ENCODE results near the gene ZNF784. TPM values are rescaled to one million over a fixed set of nuclear protein-coding genes. Genes with fewer than 3 reads are reported as not detected.

Gene ZNF784
- total RNA-seq, 2 experiments from 2014 or later: 5.2 to 5.3 TPM

GRCh38 chr19:55641426-55642152 lies 17.2 kb upstream of the ZNF784 start:
- no peaks in the 10 kb centered on the region for H3K9me3 Mint-ChIP-seq (ENCODE audit: insufficient read depth)
- ATAC-seq: no peak
- peak overlapping the region; percentile 82 for H3K4me3 Mint-ChIP-seq
- peak overlapping the region; percentile 91 for H3K27ac Mint-ChIP-seq
- peaks cover 61% of the 10 kb centered on the region for H3K4me1 Mint-ChIP-seq (ENCODE audit: low read depth)
- CTCF ChIA-PET: interaction anchor here (1.2 to 2.0 kb wide), 3 partner anchors 13 to 42 kb away, joined by 3 to 17 read pairs (median 6); partner anchors contain the start of genes FIZ1, U2AF2 and ZNF865
- DNase-seq: peak; percentile 51
- POLR2A ChIA-PET: interaction anchor here (1.7 to 1.9 kb wide), 2 partner anchors 9 to 13 kb away, joined by 4 to 7 read pairs; partner anchors contain the start of gene U2AF2
- H3K27me3 Mint-ChIP-seq (ENCODE audit: low read depth): no peaks in the 10 kb centered on the region
- H3K36me3 Mint-ChIP-seq (ENCODE audit: low read depth): peaks cover 34% of the 10 kb centered on the region

GRCh38 chr19:55640577-55641425 lies 16.4 kb upstream of the ZNF784 start, which contains the start of gene ZNF580:
TSS of gene ZNF580 (plus strand) at chr19:55641002. CDS start at chr19:55642509, 1,507 bp downstream.
- Mint-ChIP-seq H3K27ac (peak within 1 kb of the TSS; percentile 91), H3K4me1 (ENCODE audit: low read depth) (peaks cover 69% of the 10 kb centered on the region), H3K9me3 (ENCODE audit: insufficient read depth) (no peaks in the 10 kb centered on the region), H3K4me3 (peak within 1 kb of the TSS; percentile 82), H3K27me3 (ENCODE audit: low read depth) (no peaks in the 10 kb centered on the region), H3K36me3 (ENCODE audit: low read depth) (peaks cover 39% of the 10 kb centered on the region)
- POLR2A ChIA-PET: no interaction called here
- peak; percentile 65 for DNase-seq
- CTCF ChIA-PET: interaction anchor here (0.7 to 1.9 kb wide), 5 partner anchors 8 to 35 kb away, joined by 3 to 14 read pairs (median 4); partner anchors contain the start of genes U2AF2 and ZNF865
- peak; percentile 45 for ATAC-seq

GRCh38 chr19:55640043-55640576 lies 15.7 kb upstream of the ZNF784 start:
- no peaks in the 10 kb centered on the region for H3K9me3 Mint-ChIP-seq (ENCODE audit: insufficient read depth)
- H3K27ac Mint-ChIP-seq: peak overlapping the region; percentile 90
- H3K4me3 Mint-ChIP-seq: peak overlapping the region; percentile 78
- peaks cover 68% of the 10 kb centered on the region for H3K4me1 Mint-ChIP-seq (ENCODE audit: low read depth)
- POLR2A ChIA-PET: interaction anchor here (0.8 kb wide), 1 partner anchor 15 kb away, joined by 4 read pairs; the partner anchor contains the start of gene U2AF2
- DNase-seq (peak; percentile 73), ATAC-seq (peak; percentile 28)
- no peaks in the 10 kb centered on the region for H3K27me3 Mint-ChIP-seq (ENCODE audit: low read depth)
- peaks cover 35% of the 10 kb centered on the region for H3K36me3 Mint-ChIP-seq (ENCODE audit: low read depth)
- CTCF ChIA-PET: interaction anchor here (0.7 to 1.9 kb wide), 6 partner anchors 9 to 34 kb away, joined by 3 to 14 read pairs (median 4); partner anchors contain the start of genes U2AF2, ZNF784 and ZNF865

GRCh38 chr19:55638864-55639359 lies 14.5 kb upstream of the ZNF784 start:
- ChIA-PET POLR2A (interaction anchor here (1.0 kb wide), 1 partner anchor 9 kb away, joined by 3 read pairs; no protein-coding TSS in a partner anchor), CTCF (interaction anchor here (0.6 to 1.9 kb wide), 10 partner anchors 9 to 124 kb away, joined by 3 to 14 read pairs (median 3); partner anchors contain the start of genes CCDC106, FIZ1 and U2AF2)
- Mint-ChIP-seq H3K27me3 (ENCODE audit: low read depth) (no peaks in the 10 kb centered on the region), H3K4me1 (ENCODE audit: low read depth) (peaks cover 73% of the 10 kb centered on the region), H3K9me3 (ENCODE audit: insufficient read depth) (no peaks in the 10 kb centered on the region), H3K4me3 (peak overlapping the region; percentile 31), H3K36me3 (ENCODE audit: low read depth) (peaks cover 37% of the 10 kb centered on the region), H3K27ac (peak overlapping the region; percentile 82)
- DNase-seq (peak; percentile 78), ATAC-seq (peak; percentile 10)

- CTCF ChIA-PET: interaction anchor here (0.6 to 2.9 kb wide), 5 partner anchors 10 to 134 kb away, joined by 3 to 17 read pairs (median 4); partner anchors contain the start of genes CCDC106 and U2AF2
- no peak overlapping the region for H3K4me3 Mint-ChIP-seq
- H3K27me3 Mint-ChIP-seq (ENCODE audit: low read depth): no peaks in the 10 kb centered on the region
- H3K9me3 Mint-ChIP-seq (ENCODE audit: insufficient read depth): no peaks in the 10 kb centered on the region
- no peak for DNase-seq
- H3K36me3 Mint-ChIP-seq (ENCODE audit: low read depth): peaks cover 31% of the 10 kb centered on the region
- peaks cover 73% of the 10 kb centered on the region for H3K4me1 Mint-ChIP-seq (ENCODE audit: low read depth)
- POLR2A ChIA-PET: interaction anchor here (0.8 to 2.7 kb wide), 4 partner anchors 10 to 32 kb away, joined by 3 to 8 read pairs (median 4); partner anchors contain the start of genes CCDC106 and ZNF784
- H3K27ac Mint-ChIP-seq: peak overlapping the region; percentile 6
- ATAC-seq: no peak
Measured at GRCh38 chr19:55637534-55637933, 13.2 kb upstream of the ZNF784 start.

- DNase-seq (no peak), ATAC-seq (no peak)
- Mint-ChIP-seq H3K27me3 (ENCODE audit: low read depth) (no peaks in the 10 kb centered on the region), H3K9me3 (ENCODE audit: insufficient read depth) (no peaks in the 10 kb centered on the region), H3K4me1 (ENCODE audit: low read depth) (peaks cover 76% of the 10 kb centered on the region), H3K36me3 (ENCODE audit: low read depth) (peaks cover 29% of the 10 kb centered on the region), H3K27ac (peak overlapping the region; percentile 100), H3K4me3 (peak overlapping the region; percentile 100)
- ChIA-PET POLR2A (interaction anchor here (0.7 to 2.7 kb wide), 6 partner anchors 11 to 38 kb away, joined by 3 to 8 read pairs (median 4); partner anchors contain the start of genes CCDC106, FIZ1 and ZNF784), CTCF (interaction anchor here (1.1 to 2.9 kb wide), 4 partner anchors 10 to 133 kb away, joined by 4 to 17 read pairs (median 8); partner anchors contain the start of gene U2AF2)
Measured at GRCh38 chr19:55636723-55637122, 12.4 kb upstream of the ZNF784 start.

- ATAC-seq (no peak), DNase-seq (no peak)
- Mint-ChIP-seq H3K4me3 (peak overlapping the region; percentile 100), H3K4me1 (ENCODE audit: low read depth) (peaks cover 77% of the 10 kb centered on the region), H3K27ac (peak overlapping the region; percentile 100), H3K36me3 (ENCODE audit: low read depth) (peaks cover 29% of the 10 kb centered on the region), H3K9me3 (ENCODE audit: insufficient read depth) (no peaks in the 10 kb centered on the region), H3K27me3 (ENCODE audit: low read depth) (no peaks in the 10 kb centered on the region)
- ChIA-PET POLR2A (interaction anchor here (0.7 to 2.7 kb wide), 5 partner anchors 9 to 37 kb away, joined by 3 to 8 read pairs (median 3); partner anchors contain the start of genes CCDC106 and FIZ1), CTCF (interaction anchor here (1.1 to 2.9 kb wide), 4 partner anchors 10 to 132 kb away, joined by 4 to 17 read pairs (median 10); partner anchors contain the start of gene U2AF2)
Measured at GRCh38 chr19:55635856-55636440, 11.6 kb upstream of the ZNF784 start.

GRCh38 chr19:55635334-55635717 lies 11.0 kb upstream of the ZNF784 start:
- Mint-ChIP-seq H3K4me1 (ENCODE audit: low read depth) (peaks cover 74% of the 10 kb centered on the region), H3K27ac (peak overlapping the region; percentile 100), H3K4me3 (peak overlapping the region; percentile 100), H3K9me3 (ENCODE audit: insufficient read depth) (no peaks in the 10 kb centered on the region), H3K27me3 (ENCODE audit: low read depth) (no peaks in the 10 kb centered on the region), H3K36me3 (ENCODE audit: low read depth) (peaks cover 28% of the 10 kb centered on the region)
- DNase-seq: no peak
- ATAC-seq: no peak
- CTCF ChIA-PET: interaction anchor here (0.9 to 4.9 kb wide), 4 partner anchors 9 to 29 kb away, joined by 4 to 46 read pairs (median 17); partner anchors contain the start of genes U2AF2 and ZNF865
- POLR2A ChIA-PET: interaction anchor here (0.7 to 2.7 kb wide), 8 partner anchors 8 to 54 kb away, joined by 3 to 8 read pairs (median 3); partner anchors contain the start of genes CCDC106, FIZ1, U2AF2 and ZNF784

- Mint-ChIP-seq H3K36me3 (ENCODE audit: low read depth) (peaks cover 23% of the 10 kb centered on the region), H3K9me3 (ENCODE audit: insufficient read depth) (no peaks in the 10 kb centered on the region), H3K4me1 (ENCODE audit: low read depth) (peaks cover 59% of the 10 kb centered on the region), H3K27ac (peak overlapping the region; percentile 80), H3K27me3 (ENCODE audit: low read depth) (peaks cover 2% of the 10 kb centered on the region), H3K4me3 (peak overlapping the region; percentile 100)
- ChIA-PET CTCF (interaction anchor here (1.1 to 4.9 kb wide), 18 partner anchors 9 to 699 kb away, joined by 3 to 46 read pairs (median 10); partner anchors contain the start of genes CCDC106, FIZ1, U2AF2 and ZNF524), POLR2A (interaction anchor here (1.1 to 1.6 kb wide), 3 partner anchors 12 to 27 kb away, joined by 3 to 5 read pairs (median 4); no protein-coding TSS in a partner anchor)
- ATAC-seq (no peak), DNase-seq (no peak)
Measured at GRCh38 chr19:55633861-55634260, 9.5 kb upstream of the ZNF784 start.

GRCh38 chr19:55632463-55632834 lies 8.1 kb upstream of the ZNF784 start:
- Mint-ChIP-seq H3K4me1 (ENCODE audit: low read depth) (peaks cover 53% of the 10 kb centered on the region), H3K9me3 (ENCODE audit: insufficient read depth) (no peaks in the 10 kb centered on the region), H3K4me3 (no peak overlapping the region), H3K27me3 (ENCODE audit: low read depth) (peaks cover 9% of the 10 kb centered on the region), H3K27ac (peak overlapping the region; percentile 56), H3K36me3 (ENCODE audit: low read depth) (peaks cover 15% of the 10 kb centered on the region)
- POLR2A ChIA-PET: interaction anchor here (0.6 to 1.6 kb wide), 8 partner anchors 10 to 225 kb away, joined by 3 to 5 read pairs (median 4); partner anchors contain the start of genes U2AF2 and UBE2S
- ATAC-seq (peak; percentile 42), DNase-seq (peak; percentile 95)
- CTCF ChIA-PET: interaction anchor here (0.6 to 4.9 kb wide), 35 partner anchors 9 to 701 kb away, joined by 3 to 46 read pairs (median 7); partner anchors contain the start of genes CCDC106, FIZ1, ISOC2 and TMEM238

All from activated CD8-positive, alpha-beta T cell treated with anti-CD3 and anti-CD28 coated beads, Interleukin-2, amount 10 ng/mL, durations not matched to agents 7 days and 5 days (primary cell).